Activated CD8-positive, alpha-beta memory T cell treated with anti-CD3 and anti-CD28 coated beads, Interleukin-2, amount 50 U/mL, for 1 hour (primary cell): ENCODE results near the gene DDX25.

Experiments used
- DNase-seq: peaks from one replicate; pipeline ENCODE4 v3.0.0-alpha.2; 2020; ENCODE audit errors: extremely low read depth

Gene DDX25

DNA sequence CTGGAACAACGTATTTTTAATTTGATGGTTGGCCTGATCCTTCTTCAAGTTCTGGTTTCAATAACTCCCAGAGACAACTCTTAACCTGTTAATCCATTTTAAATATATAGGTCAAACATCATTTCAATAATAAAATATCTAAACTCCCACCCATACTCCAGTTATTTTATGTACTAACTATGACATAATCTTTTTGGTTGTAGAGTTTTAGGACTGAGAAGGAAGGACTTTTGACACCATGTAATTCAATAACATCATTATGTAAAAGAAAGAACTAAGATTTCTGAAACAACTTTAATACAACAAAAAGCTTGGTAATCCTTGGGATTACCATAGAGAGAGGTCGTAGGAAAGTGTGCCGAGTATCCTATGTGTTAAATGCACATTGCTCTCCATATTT is 73.0 kb downstream of the DDX25 start:
- DNase-seq, result no peak

DNA sequence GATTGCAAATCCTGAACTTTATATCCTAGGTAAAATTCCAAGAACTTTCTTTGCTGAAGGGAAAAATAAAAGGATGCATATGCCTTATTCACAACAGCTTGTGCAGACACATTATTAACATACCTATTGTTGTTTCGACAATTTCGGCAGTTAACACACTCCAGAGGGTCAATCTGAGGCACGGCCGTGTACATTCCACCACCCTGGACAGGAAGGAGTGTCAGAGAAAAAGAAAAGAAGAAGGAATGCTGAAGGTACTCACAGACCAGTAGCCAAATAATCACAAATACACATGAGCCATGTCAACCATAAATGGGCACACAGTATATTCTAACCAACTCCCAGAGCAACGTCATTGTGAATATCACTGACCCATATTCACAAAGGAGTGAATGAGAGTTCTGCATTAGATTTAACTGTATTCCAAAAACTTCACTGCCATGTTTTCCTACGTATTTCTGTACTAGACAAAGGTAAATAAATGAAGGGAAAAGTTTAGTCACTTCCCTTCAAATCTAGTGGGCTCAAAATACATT is 73.9 kb downstream of the DDX25 start:
- DNase-seq, result no peak
